ENCODE data around the gene SLC12A8.

DNA sequence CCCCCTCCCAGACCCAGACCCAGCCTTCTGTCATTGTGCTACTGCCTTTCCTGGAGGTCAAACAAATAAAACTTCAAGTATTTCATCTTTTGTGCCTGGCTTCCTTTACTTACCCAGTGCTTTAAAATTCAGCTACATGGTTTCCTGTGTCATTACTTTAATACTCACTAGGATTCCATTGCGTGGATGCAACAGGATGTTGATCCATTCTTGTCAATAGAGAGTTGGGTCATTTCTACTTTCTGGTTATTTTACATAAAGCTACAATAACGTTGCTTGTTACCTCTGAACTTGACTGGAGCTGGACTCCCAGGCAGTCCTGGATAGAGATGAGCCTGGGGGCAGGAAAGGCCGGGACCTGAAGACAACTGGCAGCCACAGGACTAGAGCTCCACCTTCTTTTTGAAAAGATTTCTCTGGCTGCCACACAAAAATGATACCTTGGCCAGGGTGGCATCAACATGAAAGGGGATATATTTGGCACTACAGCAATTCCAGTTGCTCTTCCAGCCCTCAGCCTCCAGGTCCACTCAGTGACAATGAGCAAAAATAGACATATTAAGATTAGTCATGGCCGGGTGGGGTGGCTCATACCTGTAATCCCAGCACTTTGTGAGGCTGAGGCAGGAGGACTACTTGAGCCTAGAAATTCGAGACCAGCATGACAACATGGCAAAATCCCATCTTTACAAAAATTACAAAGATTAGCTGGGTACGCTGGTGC lies 133.4 kb downstream of the SLC12A8 start:
- no peak for TF ChIP-seq POLR2A (IDR thresholded peaks at IDR 0.05)
- TF ChIP-seq CTCF (IDR thresholded peaks at IDR 0.05): no peak

All from adrenal gland (tissue), 5 donors.